Stimulated activated CD8-positive, alpha-beta memory T cell treated with anti-CD3 and anti-CD28 coated beads, Interleukin-7, amount 100 ng/mL, for 1 hour (primary cell): Measurements from ENCODE around the gene ATP9B.
"Not testable (repeated sequence)": the region's sequence is repeated elsewhere in the genome, so short reads cannot be mapped to it uniquely, and the experiment has no call there.

Experiments used
- DNase-seq, 2 donors: peaks; one replicate each; pipeline ENCODE4 v3.0.0-alpha.2; 2020; ENCODE audit warnings: low read depth in 2 of 2

Gene ATP9B

GRCh38 chr18:79327915-79328314 lies 258.7 kb downstream of the ATP9B start:
- DNase-seq, result not testable (repeated sequence)

GRCh38 chr18:79328887-79329286 lies 259.7 kb downstream of the ATP9B start:
- DNase-seq, result no peak

- DNase-seq, result no peak
These were observed 260.6 kb downstream of the ATP9B start for GRCh38 chr18:79329786-79330185.

- no peak for DNase-seq
These were observed 263.5 kb downstream of the ATP9B start for GRCh38 chr18:79332646-79333045.

GRCh38 chr18:79333046-79333445 lies 263.9 kb downstream of the ATP9B start:
- no peak for DNase-seq

- DNase-seq, result no peak
These were observed 265.5 kb downstream of the ATP9B start for GRCh38 chr18:79334496-79335233.

- DNase-seq, result no peak
These were observed 266.7 kb downstream of the ATP9B start for GRCh38 chr18:79335833-79336360.

GRCh38 chr18:79336556-79337142 lies 267.5 kb downstream of the ATP9B start:
- no peak for DNase-seq

- no peak for DNase-seq
These were observed 268.0 kb downstream of the ATP9B start for GRCh38 chr18:79337184-79337583.

GRCh38 chr18:79337620-79338019 lies 268.4 kb downstream of the ATP9B start:
- no peak for DNase-seq

- no peak for DNase-seq
These were observed 270.1 kb downstream of the ATP9B start for GRCh38 chr18:79339094-79339908.

- DNase-seq, result no peak
These were observed 274.5 kb downstream of the ATP9B start for GRCh38 chr18:79343567-79344207.

- DNase-seq, result no peak
These were observed 275.0 kb downstream of the ATP9B start for GRCh38 chr18:79344208-79344581.

GRCh38 chr18:79345366-79345765 lies 276.2 kb downstream of the ATP9B start:
- no peak for DNase-seq

GRCh38 chr18:79345981-79346380 lies 276.8 kb downstream of the ATP9B start:
- DNase-seq, result no peak

- no peak for DNase-seq
These were observed 278.9 kb downstream of the ATP9B start for GRCh38 chr18:79348066-79348465.

- DNase-seq, result no peak
These were observed 283.2 kb downstream of the ATP9B start for GRCh38 chr18:79352432-79352831.

- no peak for DNase-seq
These were observed 284.1 kb downstream of the ATP9B start for GRCh38 chr18:79353267-79353666.

GRCh38 chr18:79354350-79354749 lies 285.2 kb downstream of the ATP9B start:
- DNase-seq, result no peak

- DNase-seq, result no peak
These were observed 286.5 kb downstream of the ATP9B start for GRCh38 chr18:79355433-79356335.

GRCh38 chr18:79356435-79356834 lies 287.2 kb downstream of the ATP9B start:
- no peak for DNase-seq
